H9 (cell line): ENCODE results near the gene PPP1R14B. TPM values are rescaled to one million over a fixed set of nuclear protein-coding genes. Genes with fewer than 3 reads are reported as not detected.

Experiments
- DNase-seq: peaks from one replicate; pipeline ENCODE4 v3.0.0-alpha.2; 2017
- H2AFZ ChIP-seq: one replicate; pipeline ENCODE4 v1.6.1; 2013; ENCODE audit warnings: mild to moderate bottlenecking, low read length, control low read depth, moderate library complexity
- H2AK5ac ChIP-seq: 2 replicates; pipeline ENCODE4 v1.6.1; 2013; ENCODE audit warnings: low read length, control low read depth, mixed read lengths; ENCODE audit not compliant: insufficient read length
- H2BK120ac ChIP-seq: one replicate; pipeline ENCODE4 v1.6.1; 2013; ENCODE audit warnings: low read depth, mild to moderate bottlenecking, low read length, control low read depth, inconsistent platforms; ENCODE audit not compliant: poor library complexity, severe bottlenecking
- H2BK12ac ChIP-seq: 2 replicates; pipeline ENCODE4 v1.6.1; 2013; ENCODE audit warnings: low read length, control low read depth, mixed read lengths, low read depth; ENCODE audit not compliant: insufficient read length
- H2BK15ac ChIP-seq: 2 replicates; pipeline ENCODE4 v1.6.1; 2013; ENCODE audit warnings: low read depth, low read length, control low read depth
- H2BK20ac ChIP-seq: one replicate; pipeline ENCODE4 v1.6.1; 2013; ENCODE audit warnings: low read depth, mild to moderate bottlenecking, low read length, control low read depth, inconsistent platforms; ENCODE audit not compliant: poor library complexity, severe bottlenecking
- H2BK5ac ChIP-seq: 2 replicates; pipeline ENCODE4 v1.6.1; 2013; ENCODE audit warnings: low read length, control low read depth, mixed read lengths; ENCODE audit not compliant: insufficient read length
- H3K14ac ChIP-seq: 2 replicates; pipeline ENCODE4 v1.6.1; 2013; ENCODE audit warnings: low read length, control low read depth; ENCODE audit not compliant: insufficient read depth
- H3K18ac ChIP-seq: 2 replicates; pipeline ENCODE4 v1.6.1; 2013; ENCODE audit warnings: low read depth, mild to moderate bottlenecking, mixed read lengths, low read length, control low read depth; ENCODE audit not compliant: insufficient read length
- H3K23ac ChIP-seq: 2 replicates; pipeline ENCODE4 v1.6.1; 2013; ENCODE audit warnings: low read length, control low read depth, mixed read lengths, low read depth; ENCODE audit not compliant: insufficient read length
- H3K23me2 ChIP-seq: 2 replicates; pipeline ENCODE4 v1.6.1; 2013; ENCODE audit warnings: low read depth, mild to moderate bottlenecking, mixed read lengths, low read length, control low read depth; ENCODE audit not compliant: insufficient read length, poor library complexity, severe bottlenecking
- H3K27ac ChIP-seq: 2 replicates; pipeline ENCODE4 v1.5.1; 2013; ENCODE audit warnings: low read length, control low read depth, mixed read lengths, low read depth; ENCODE audit not compliant: insufficient read length
- H3K27me3 ChIP-seq: 2 replicates; pipeline ENCODE4 v1.6.1; 2013; ENCODE audit warnings: low read length, control low read depth, inconsistent platforms; ENCODE audit not compliant: insufficient read depth
- H3K4ac ChIP-seq: 2 replicates; pipeline ENCODE4 v1.6.1; 2013; ENCODE audit warnings: low read depth, mild to moderate bottlenecking, control low read depth, inconsistent platforms, low read length, moderate library complexity
- H3K4me1 ChIP-seq: 2 replicates; pipeline ENCODE4 v1.6.1; 2013; ENCODE audit warnings: low read length, control low read depth, inconsistent platforms; ENCODE audit not compliant: insufficient read depth
- H3K4me2 ChIP-seq: 2 replicates; pipeline ENCODE4 v1.6.1; 2013; ENCODE audit warnings: low read length, control low read depth, mixed read lengths; ENCODE audit not compliant: insufficient read length, insufficient read depth
- H3K56ac ChIP-seq: 2 replicates; pipeline ENCODE4 v1.6.1; 2013; ENCODE audit warnings: low read depth, mild to moderate bottlenecking, mixed read lengths, low read length, control low read depth; ENCODE audit not compliant: insufficient read length
- H3K79me1 ChIP-seq: 2 replicates; pipeline ENCODE4 v1.6.1; 2013; ENCODE audit warnings: low read depth, mild to moderate bottlenecking, moderate library complexity, low read length, control low read depth, inconsistent platforms; ENCODE audit not compliant: insufficient read depth, poor library complexity, severe bottlenecking
- H3K79me2 ChIP-seq: 2 replicates; pipeline ENCODE4 v1.6.1; 2013; ENCODE audit warnings: low read length, control low read depth, inconsistent platforms; ENCODE audit not compliant: insufficient read depth
- H3K9ac ChIP-seq: 2 replicates; pipeline ENCODE4 v1.6.1; 2013; ENCODE audit warnings: low read length, control low read depth, mixed read lengths; ENCODE audit not compliant: insufficient read length; ENCODE audit errors: extremely low read depth
- H3K9me3 ChIP-seq: one replicate; pipeline ENCODE4 v1.6.1; 2013; ENCODE audit warnings: low read depth, low read length, inconsistent platforms; ENCODE audit not compliant: control insufficient read depth
- H3T11ph ChIP-seq: one replicate; pipeline ENCODE4 v1.6.1; 2013; ENCODE audit warnings: mild to moderate bottlenecking, low read length, control low read depth, inconsistent platforms
- H4K20me1 ChIP-seq: one replicate; pipeline ENCODE4 v1.6.1; 2013; ENCODE audit not compliant: control insufficient read depth, insufficient read length, insufficient read depth
- H4K5ac ChIP-seq: 2 replicates; pipeline ENCODE4 v1.6.1; 2013; ENCODE audit warnings: low read depth, mild to moderate bottlenecking, mixed read lengths, low read length, control low read depth; ENCODE audit not compliant: insufficient read length
- H4K8ac ChIP-seq: replicated peaks from 2 replicates; pipeline ENCODE4 v1.6.1; 2013; ENCODE audit warnings: low read length, control low read depth, mixed read lengths, low read depth; ENCODE audit not compliant: insufficient read length
- H4K91ac ChIP-seq: 2 replicates; pipeline ENCODE4 v1.6.1; 2013; ENCODE audit warnings: low read depth, mild to moderate bottlenecking, moderate library complexity, mixed read lengths, low read length, control low read depth; ENCODE audit not compliant: insufficient read length
- H3K27ac Mint-ChIP-seq, 3 experiments: 2 replicates in 2 of 3; 3 replicates in 1 of 3; pipeline ENCODE4 v1.8.0; 2020 to 2021; ENCODE audit warnings: mixed read lengths in 3 of 3, mild to moderate bottlenecking in 1 of 3, moderate library complexity in 1 of 3
- H3K27me3 Mint-ChIP-seq: 2 replicates; pipeline ENCODE4 v1.8.0; 2021; ENCODE audit warnings: low read depth, mild to moderate bottlenecking, moderate library complexity, mixed read lengths
- H3K36me3 Mint-ChIP-seq, 3 experiments: 2 replicates in 2 of 3; 3 replicates in 1 of 3; pipeline ENCODE4 v1.8.0; 2020 to 2021; ENCODE audit warnings: low read depth in 3 of 3, mixed read lengths in 3 of 3; ENCODE audit not compliant: insufficient read depth in 1 of 3
- H3K4me1 Mint-ChIP-seq, 2 experiments: 2 replicates each; pipeline ENCODE4 v1.8.0; 2020; ENCODE audit warnings: mixed read lengths in 2 of 2
- H3K4me3 Mint-ChIP-seq, 2 experiments: 2 replicates in 1 of 2; 3 replicates in 1 of 2; pipeline ENCODE4 v1.8.0; 2020 to 2021; ENCODE audit warnings: mild to moderate bottlenecking in 2 of 2, mixed read lengths in 2 of 2, moderate library complexity in 1 of 2
- H3K9me3 Mint-ChIP-seq, 2 experiments: 2 replicates in 1 of 2; 3 replicates in 1 of 2; pipeline ENCODE4 v1.8.0; 2020; ENCODE audit warnings: mild to moderate bottlenecking in 2 of 2, mixed read lengths in 2 of 2, moderate library complexity in 1 of 2
- CTCF ChIP-seq: fragments of 200-600 bp; sonication (generic); conservative IDR thresholded peaks from 3 replicates; pipeline ENCODE4 v1.8.0; 2021; ENCODE audit warnings: antibody characterized with exemption, mild to moderate bottlenecking
- WGBS: extraction: QIAGEN DNeasy Blood & Tissue Kit; methylation state at CpG from one replicate; pipeline ENCODE4 v1.1.7; 2013; ENCODE audit warnings: missing lambda C conversion rate, low lambda C conversion rate, mixed read lengths; ENCODE audit not compliant: insufficient read length; ENCODE audit errors: extremely low coverage; 5-methylcytosine and 5-hydroxymethylcytosine counted together
- total RNA-seq: library from RNA; stranded (reverse); gene quantifications from 2 replicates; pipeline ENCODE4 v1.2.1, GENCODE V29; 2021

Gene PPP1R14B
- total RNA-seq, 1 experiment from 2014 or later: 358 TPM

DNA sequence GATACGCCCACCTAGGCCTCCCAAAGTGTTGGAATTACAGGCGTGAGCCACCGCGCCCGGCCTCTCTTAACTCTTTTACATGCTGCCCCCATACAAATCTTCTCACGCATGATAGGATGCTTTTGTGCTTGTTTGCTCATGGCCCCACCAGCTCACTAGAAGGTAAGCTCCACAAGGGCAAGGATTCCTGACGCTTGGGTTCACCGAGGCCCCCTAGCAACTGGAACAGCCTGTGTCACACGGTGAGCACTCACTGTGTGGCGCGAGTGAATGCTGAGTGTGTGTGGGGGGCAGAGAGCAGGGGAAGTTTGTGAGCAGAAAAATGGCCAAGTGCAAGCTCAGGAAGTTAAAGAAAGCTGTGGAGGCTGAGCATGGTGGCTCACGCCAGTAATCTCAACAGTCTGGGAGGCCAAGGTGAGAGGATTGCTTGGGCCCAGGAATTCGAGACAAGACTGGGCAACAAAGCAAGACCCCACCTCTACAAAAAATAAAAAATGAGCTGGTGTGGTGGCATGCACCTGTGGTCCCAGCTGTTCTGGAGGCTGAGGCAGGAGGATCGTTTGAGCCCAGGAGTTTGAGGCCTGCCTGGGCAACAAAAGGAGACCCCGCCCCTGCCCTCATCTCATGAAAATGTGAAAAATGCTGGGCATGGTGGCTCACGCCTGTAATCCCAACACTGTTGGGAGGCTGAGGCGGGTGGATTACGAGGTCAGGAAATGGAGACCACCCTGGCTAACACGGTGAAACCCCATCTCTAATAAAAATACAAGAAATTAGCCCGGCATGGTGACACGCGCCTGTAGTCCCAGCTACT lies 35.4 kb upstream of the PPP1R14B start:
- Mint-ChIP-seq H3K36me3 (peaks cover 0 to 24% (median 21%) of the 10 kb centered on the region in 3 experiments; a peak in 6 of 7 replicates), H3K27me3 (peaks cover 5% of the 10 kb centered on the region), H3K9me3 (no peaks in the 10 kb centered on the region; a peak in 1 of 5 replicates), H3K27ac (no peak overlapping the region), H3K4me1 (peaks cover 8 to 12% of the 10 kb centered on the region in 2 experiments), H3K4me3 (no peak overlapping the region)
- Histone ChIP-seq H3K23me2 (peaks cover 15% of the 10 kb centered on the region), H3K9ac (no peak overlapping the region), H2BK120ac (no peak overlapping the region), H2BK12ac (no peak overlapping the region), H3K14ac (no peak overlapping the region), H3K4me2 (no peak overlapping the region), H3K4ac (no peak overlapping the region), H4K20me1 (no peaks in the 10 kb centered on the region), H3K4me1 (no peaks in the 10 kb centered on the region), H2BK20ac (no peak overlapping the region), H4K91ac (no peak overlapping the region), H3K18ac (no peak overlapping the region), H2AFZ (no peak overlapping the region), H3K27me3 (no peaks in the 10 kb centered on the region), H2BK5ac (no peak overlapping the region), H3K9me3 (no peaks in the 10 kb centered on the region), H4K8ac (no peak overlapping the region), H3T11ph (no peak overlapping the region), H4K5ac (no peak overlapping the region), H3K79me2 (no peaks in the 10 kb centered on the region), H3K79me1 (no peaks in the 10 kb centered on the region), H3K56ac (no peak overlapping the region), H2BK15ac (no peak overlapping the region), H3K23ac (no peak overlapping the region), H2AK5ac (no peak overlapping the region), H3K27ac (no peak overlapping the region)
- no CpG with 5 or more reads among the region's 22 CpGs for WGBS
- DNase-seq: no peak
- no peak for TF ChIP-seq CTCF
